Measurements from ENCODE around the gene H1-8.

Gene H1-8

GRCh38 chr3:129576514-129577352 lies 33.8 kb downstream of the H1-8 start:
- peak; percentile 41 for DNase-seq

- no peak for DNase-seq
Observed at GRCh38 chr3:129577366-129577765, 34.4 kb downstream of the H1-8 start.

- peak; percentile 65 for DNase-seq
Observed at GRCh38 chr3:129577925-129578786, 35.2 kb downstream of the H1-8 start.

GRCh38 chr3:129579991-129580390 lies 37.0 kb downstream of the H1-8 start:
- DNase-seq, result no peak

GRCh38 chr3:129581623-129582022 lies 38.6 kb downstream of the H1-8 start:
- no peak for DNase-seq

GRCh38 chr3:129582799-129583198 lies 39.8 kb downstream of the H1-8 start:
- no peak for DNase-seq

- no peak for DNase-seq
Observed at GRCh38 chr3:129583289-129583688, 40.3 kb downstream of the H1-8 start.

- DNase-seq, result no peak
Observed at GRCh38 chr3:129584631-129585030, 41.7 kb downstream of the H1-8 start.

- no peak for DNase-seq
Observed at GRCh38 chr3:129585949-129586657, 43.1 kb downstream of the H1-8 start.

- DNase-seq, result no peak
Observed at GRCh38 chr3:129586746-129587430, 43.9 kb downstream of the H1-8 start.

- DNase-seq, result no peak
Observed at GRCh38 chr3:129587566-129588210, 44.7 kb downstream of the H1-8 start.

- no peak for DNase-seq
Observed at GRCh38 chr3:129590215-129590614, 47.2 kb downstream of the H1-8 start.

- DNase-seq, result no peak
Observed at GRCh38 chr3:129591932-129592331, 49.0 kb downstream of the H1-8 start.

- peak; percentile 85 for DNase-seq
Observed at GRCh38 chr3:129592381-129593131, 49.6 kb downstream of the H1-8 start.

- no peak for DNase-seq
Observed at GRCh38 chr3:129593230-129593594, 50.2 kb downstream of the H1-8 start.

- DNase-seq, result peak; percentile 92
Observed at GRCh38 chr3:129593595-129594339, 50.8 kb downstream of the H1-8 start.

GRCh38 chr3:129594409-129594808 lies 51.4 kb downstream of the H1-8 start:
- DNase-seq, result no peak

GRCh38 chr3:129594907-129595390 lies 52.0 kb downstream of the H1-8 start:
- DNase-seq, result no peak

GRCh38 chr3:129595544-129596193 lies 52.7 kb downstream of the H1-8 start:
- no peak for DNase-seq

All from suppressor macrophage treated with lipopolysaccharide for 4 hours (primary cell).